ENCODE measurements around the gene PHC2. TPM values are rescaled to one million over a fixed set of nuclear protein-coding genes. Genes with fewer than 3 reads are reported as not detected.

The PHC2 gene
- total RNA-seq, 1 experiment from 2014 or later = 142 TPM

DNA sequence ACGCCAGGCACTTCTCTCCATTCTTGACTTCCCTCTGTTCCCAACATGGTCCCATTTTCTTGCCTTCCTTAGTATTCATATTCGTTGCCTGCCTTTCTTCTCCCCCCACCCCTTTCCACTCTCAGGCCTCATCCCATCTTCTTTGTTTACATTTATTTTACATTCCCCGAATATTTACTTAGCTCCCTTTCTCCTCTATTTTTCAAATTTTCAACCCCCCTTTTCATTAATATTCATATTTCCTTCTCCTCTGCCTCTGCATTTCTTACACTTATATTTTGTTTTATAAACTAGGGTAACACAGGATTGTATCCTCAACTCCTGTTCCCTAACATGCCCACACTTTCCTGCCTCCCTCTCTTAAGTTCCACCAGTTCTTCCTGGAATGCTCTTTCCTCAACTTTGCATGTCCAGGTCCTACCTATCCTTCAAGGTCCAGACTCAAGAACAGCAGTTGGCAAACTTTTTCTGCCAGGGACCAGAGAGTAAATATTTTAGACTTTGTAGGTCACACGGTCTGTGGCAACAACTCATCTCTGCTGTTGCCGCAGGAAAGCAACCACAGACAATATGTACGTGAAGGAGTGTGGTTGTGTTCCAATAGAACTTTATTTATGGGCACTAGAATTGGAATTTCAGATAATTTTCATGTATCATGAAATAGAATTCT, 80.1 kb downstream of the PHC2 start:
- DNase-seq (ENCODE audit: low read depth) = no peak

DNA sequence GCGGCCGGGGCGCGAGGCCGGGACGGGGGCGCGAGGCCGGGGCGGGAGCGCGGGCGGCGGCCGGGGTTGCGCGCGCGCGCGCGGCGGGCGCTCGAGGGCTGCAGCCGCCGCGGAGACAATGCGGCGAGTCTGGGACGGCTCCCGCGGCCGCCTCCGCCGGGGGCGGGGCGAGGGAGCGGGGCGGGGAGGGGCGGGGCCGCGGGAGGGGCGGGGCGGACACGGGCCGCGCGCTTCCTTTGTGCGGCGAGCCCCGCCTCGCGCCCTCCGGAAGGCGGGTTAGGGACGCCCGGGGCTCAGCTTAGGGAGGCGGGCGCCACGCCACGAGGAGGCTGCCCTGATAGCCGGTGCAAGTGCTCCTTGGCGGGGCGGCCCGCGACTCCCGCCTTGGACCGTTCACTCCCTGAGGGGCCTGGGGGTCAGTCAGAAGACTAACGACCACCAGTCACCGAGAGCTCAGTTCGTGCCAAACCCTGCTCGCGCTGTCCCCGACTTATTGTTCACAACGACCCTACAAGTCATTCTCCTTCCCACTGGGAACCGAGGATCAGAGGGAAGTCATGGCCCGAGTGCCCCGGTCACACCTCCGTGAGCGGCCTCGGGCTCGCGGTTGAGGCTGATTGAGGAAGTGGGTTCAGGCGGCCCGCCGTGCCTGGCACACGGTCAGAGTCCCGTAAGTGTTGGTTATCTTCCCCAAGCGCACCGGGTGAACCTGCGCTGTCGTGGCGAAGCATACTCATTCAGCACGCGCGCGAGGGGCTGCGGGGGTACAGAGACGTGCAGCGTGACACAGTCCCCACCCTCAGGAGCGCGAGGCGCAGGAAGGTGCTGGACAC, 80.9 kb downstream of the PHC2 start:
- DNase-seq (ENCODE audit: low read depth) = peak; percentile 89

DNA sequence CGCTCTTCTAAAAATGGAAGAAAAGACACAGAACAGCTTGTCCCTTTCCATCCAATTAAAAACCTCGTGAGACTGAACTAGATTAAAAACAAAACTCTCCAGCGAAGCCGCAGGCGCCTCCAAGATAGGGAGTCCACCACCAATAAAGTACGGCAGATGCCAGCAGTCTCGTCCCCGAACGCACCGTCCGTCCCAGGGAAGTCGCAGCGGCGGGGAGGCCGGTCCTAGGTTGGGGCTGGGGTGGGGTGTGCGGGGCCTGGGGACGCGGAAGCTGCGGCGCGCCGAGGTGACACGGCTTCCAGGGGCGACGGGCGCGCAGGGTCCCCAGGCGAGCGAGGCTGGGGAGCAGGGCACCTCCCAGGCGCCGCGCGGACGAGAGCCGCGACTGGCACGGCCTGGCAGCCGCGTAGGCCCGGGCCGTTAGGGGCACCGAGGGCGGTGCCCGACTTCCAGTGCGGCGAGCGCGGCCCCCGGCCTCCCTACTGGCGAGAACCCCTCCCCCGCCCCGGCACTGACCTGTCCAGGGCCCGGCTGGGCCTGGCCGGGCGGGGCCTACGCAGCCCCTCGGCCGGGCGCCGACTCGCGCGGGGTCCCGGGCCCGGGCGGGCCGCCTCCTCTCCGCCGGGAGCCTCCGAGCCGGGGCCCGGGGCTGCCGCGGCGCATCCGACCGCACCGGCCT, 81.7 kb downstream of the PHC2 start:
- peak; percentile 56 for DNase-seq (ENCODE audit: low read depth)

DNA sequence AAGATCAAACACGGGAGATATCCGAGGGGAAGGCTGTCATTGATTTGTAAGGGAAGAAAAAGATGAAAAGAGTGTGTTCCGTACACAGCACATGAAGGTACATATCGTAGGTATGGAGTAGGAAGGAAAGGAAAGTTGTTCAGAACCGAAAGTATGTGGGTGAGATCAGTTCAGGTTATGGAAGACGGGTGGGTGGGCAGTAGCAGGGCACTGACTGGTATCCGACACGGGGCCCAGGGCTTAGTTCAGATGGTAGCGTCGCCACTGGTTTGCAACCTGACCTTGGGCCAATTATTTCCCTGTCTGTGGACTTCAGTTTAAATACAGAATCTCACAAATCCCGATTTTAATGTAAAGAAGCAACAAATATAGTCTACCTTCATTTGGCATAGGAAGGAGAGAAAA, 82.2 kb downstream of the PHC2 start:
- no peak for DNase-seq (ENCODE audit: low read depth)

DNA sequence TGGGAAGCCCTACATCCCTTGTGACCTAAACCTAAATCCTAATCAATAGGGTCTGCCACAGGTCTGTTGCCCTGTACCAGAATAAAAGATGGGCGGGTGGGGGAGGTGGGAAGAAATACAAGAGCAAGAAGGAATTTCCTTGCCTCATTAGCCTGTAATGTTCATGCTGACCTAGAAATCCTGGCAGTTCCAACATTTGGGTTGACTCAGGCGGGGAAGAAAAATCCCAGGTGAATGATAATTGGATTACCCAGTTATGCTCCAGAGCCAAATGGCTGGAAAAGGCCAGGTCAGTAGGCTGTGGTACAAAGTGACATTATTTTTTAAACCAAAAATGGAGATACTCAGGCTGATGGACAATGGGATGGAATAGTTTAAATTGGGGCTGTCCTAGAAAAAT, 82.7 kb downstream of the PHC2 start:
- DNase-seq (ENCODE audit: low read depth) = no peak

DNA sequence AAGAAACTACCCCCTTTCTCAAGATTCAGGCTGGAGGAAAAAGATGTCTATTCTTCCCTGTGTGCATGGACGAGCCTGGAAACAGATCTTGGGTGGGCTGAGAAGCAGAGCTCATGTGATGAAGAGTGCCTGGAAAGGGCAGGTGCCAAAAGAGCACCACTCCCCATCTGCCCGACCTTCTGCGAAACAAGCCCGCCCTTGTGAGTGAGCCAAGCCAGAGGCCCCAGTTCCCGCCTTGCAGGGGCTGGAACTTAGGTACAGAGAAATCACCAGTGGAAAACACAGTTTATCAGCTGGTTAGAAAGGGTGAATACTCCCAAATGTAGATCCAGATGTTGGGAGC, 83.3 kb downstream of the PHC2 start:
- DNase-seq (ENCODE audit: low read depth) = peak; percentile 73

DNA sequence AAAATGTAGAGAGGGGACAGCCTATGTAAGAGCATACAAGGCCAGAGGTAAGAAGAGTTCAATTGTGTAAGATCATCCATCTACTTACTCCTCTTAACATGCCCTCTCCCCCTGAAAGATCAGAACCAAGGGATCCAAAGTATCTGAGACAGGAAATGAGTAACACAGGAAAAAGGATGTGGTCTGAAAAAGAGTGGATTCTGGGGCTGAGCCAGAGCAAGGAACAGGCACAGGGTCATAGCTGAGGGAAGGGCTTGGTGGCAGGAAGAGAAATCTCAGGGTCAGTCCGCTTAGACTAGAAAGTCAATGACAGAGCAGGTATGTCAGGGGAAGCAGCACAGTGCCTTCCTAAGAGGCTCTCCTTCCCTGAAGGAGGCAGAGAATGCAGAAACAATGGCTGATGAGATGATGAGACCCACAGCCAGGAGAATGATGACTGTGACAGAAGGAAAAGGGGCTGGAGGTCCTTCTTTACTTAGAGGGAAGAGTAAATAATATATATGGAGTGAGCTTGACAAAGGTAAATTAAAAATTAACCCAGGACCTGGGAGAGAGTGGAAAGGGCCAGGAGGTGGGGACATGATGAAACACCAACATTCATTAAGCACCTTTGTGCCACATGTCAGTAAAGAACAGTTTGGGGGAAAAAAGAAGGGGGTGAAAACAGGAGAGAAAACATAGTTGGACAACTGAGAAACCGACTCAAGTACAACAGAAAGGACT, 83.8 kb downstream of the PHC2 start:
- DNase-seq (ENCODE audit: low read depth) = peak; percentile 98

DNA sequence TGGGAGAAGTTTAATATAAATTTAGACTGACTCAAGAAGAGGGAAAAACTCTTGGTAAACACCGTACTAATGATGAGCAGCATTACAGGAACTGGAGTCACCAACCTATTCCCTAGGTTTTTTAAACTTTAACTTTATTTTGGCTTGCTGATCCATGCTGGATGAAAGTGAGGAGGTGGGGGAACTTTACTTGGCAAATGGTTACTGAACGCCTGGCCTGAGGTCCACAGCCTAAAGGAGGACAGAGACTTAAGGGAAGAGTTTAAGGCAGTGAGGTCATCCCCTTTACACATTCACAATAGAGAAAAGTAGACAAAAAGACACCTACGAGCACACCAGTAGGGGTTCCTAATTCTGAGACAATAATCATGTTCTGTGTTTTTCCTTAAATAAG, 84.4 kb downstream of the PHC2 start:
- no peak for DNase-seq (ENCODE audit: low read depth)

DNA sequence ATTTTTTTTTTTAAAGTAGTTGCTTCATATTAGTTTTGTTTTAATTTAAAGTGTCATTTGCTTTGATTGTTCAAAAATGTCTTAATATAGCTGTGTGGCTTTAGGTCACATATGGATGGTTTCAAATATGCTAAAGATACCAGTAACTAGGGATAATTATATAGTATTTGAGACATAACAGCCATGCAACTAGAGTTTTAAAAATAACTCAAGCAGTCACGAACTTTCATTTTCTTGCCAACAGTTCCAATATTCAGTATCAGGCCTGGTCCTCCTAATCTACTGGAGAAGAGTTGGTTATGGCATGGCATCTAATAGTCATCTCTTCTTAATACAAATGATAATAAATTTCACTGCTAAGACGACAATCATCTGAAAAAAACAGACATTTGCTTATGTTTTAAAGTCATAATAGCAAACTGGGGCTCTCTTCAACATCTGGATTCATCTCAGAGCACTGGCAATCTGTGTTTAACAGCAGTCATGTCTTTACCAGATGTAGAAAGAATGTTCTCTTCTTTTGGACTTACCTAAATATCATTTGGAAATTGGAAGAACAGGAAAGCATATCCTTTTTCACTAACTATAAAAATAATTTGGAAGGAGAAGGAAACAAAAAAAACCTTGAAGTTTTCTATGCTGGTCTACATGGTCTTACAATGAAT, 85.9 kb downstream of the PHC2 start:
- no peak for DNase-seq (ENCODE audit: low read depth)

DNA sequence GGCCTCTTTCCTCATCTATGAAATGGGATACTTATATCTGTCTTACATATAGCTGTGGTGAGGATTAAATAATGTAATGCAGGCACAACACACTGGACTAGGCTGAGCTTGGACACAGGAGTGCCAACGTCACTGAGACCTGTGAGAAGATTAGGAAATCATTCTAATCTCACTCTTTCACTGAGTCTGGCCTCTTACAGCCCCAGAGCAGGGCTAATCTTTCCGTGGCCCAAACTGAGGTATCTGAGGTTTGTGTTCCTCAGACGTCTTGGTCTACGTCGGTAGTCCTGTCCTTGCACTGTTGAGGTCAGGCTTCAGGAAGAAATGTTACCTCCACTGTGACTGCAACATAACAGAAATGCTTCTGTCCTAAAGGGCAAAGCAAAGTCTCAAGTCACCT, 87.4 kb downstream of the PHC2 start:
- no peak for DNase-seq (ENCODE audit: low read depth)

DNA sequence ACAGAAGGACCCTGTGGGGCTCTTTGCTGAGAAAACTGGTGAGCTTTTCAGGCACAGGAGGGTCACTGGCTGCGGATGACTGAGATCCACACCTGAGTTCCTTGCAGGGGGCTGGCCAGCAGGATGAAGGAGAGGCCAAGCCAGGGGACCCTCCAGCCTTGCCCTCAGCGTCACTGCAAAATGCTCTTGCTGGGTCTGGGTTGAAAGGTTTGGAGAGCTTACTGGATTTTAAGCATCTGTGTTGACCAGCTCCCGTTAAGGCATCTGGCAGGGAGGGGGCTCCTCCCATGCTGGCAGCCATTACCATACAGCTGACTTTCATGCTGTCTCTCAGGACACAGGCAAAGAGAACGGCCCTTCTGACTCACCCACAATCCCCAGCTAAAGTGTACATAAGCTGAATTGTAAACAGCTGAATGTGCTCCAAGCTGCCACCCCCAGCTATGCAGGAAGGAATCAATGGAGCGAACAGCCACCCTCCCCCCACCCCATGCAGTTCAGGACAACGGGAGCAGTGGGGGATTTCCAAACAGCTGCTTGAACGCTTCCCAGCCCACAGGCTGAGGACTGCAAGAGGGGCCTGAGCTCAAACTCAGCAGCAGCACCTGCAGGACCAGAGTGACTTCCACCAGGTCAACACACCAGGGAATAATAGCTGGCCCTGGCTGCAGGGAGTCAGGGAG, 88.7 kb downstream of the PHC2 start:
- peak; percentile 99 for DNase-seq (ENCODE audit: low read depth)

DNA sequence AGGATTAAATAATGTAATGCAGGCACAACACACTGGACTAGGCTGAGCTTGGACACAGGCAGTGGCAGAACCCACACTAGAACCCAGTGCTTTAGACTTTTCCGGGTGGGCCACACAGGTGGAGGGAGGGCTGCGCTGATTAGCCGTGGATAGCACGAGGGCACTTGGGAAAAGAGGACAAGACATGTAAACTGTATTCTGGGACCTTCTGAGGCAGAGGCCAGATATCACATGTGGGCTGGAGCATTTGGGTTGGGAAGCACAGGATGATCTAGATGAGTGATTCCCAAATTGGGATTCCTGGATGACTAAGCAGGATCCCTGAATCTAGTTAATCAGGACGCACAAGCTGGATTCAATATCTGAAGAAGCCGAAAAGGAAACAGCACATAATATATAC, 89.7 kb downstream of the PHC2 start:
- peak; percentile 55 for DNase-seq (ENCODE audit: low read depth)

DNA sequence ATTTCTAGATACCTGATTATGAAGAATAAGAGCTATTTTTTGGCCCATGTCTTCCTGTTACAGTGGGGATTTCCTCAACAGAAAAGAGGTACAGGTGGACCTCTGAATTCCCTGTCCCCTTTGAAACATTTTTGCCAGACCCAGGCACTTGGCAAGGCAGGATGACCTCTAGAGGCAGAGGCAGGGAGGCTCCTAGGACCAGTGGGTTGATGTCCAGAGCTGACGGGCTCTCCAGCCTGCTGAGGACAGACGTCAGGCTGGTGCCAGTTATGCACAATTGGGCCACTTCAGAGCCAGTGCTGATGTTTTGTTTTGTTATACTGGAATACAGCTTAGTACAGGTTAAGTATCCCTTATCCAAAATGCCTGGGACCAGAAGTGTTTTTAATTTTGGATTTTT, 91.5 kb downstream of the PHC2 start:
- no peak for DNase-seq (ENCODE audit: low read depth)

DNA sequence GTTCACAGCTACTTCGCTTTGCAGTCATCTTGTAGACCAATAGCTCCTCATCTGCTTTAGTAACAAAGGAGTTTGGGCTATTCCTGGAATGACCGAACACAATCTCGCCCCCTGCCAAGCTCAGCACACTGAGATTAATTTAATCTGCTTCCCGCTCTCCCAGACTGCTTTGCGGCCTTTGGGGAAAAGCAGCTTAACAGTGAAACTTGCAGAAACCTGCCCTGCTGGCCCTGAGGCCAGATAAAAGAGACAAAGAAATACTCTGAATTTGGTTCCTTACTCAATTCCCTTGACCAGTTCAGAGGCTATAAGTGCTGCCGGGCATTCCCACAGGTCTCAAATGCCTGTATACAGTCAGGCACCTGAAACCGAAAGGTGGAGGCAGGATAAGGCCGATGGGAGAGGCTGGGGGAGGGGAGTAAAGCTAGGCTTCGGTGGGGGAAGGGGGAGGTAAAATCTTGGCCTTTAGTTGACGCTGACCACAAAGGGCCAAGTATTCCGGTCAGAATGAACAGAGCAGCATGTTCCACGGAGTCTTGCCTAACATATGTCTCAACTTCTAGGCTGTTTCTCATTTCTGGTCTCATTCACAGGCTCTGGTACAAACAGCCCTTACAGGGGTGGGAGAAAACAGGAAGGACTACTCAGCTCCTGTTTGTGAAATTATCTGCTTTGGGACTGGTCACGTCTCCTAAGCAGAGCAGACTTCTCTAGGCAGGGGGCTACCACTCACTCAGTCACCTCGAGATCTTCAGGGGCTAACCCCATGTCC, 92.3 kb downstream of the PHC2 start:
- DNase-seq (ENCODE audit: low read depth) = peak; percentile 75

DNA sequence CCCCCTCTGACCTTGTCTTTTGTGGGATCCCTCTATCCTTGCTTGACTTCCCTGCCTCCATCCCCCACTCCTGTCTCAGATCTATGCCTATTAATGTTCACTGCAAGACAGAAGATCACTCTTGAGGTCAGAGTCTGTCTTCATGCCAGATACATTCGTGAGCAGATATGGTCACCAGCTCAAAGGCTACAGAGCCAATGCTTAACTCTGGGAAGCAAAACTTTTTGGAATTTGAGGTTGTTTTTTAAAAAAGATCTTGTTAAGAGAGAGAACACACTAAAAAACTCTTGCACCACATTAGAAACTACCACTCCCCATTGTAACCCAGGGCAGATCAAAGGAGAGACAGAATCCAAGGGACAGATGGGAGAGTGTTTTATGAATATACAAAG, 92.9 kb downstream of the PHC2 start:
- DNase-seq (ENCODE audit: low read depth) = peak; percentile 52

DNA sequence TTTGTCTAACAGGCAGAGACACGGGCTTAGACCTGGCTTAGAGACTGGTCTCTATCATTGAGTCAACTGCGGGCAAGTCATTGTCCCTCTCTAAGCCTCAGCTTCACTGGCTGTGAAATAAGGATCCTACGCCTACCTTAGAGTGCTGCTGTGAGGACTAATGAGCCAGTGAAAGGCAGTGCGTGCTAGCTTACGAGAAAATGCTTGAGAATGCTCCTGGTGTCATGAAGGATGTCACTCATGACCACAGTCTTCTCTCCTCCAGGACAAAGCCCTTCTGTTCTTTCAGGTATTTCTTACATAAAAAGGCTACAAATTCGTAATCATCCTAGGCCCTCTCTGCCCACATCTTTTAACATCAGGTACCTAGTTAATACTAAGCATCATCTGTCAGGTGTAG, 93.5 kb downstream of the PHC2 start:
- no peak for DNase-seq (ENCODE audit: low read depth)

DNA sequence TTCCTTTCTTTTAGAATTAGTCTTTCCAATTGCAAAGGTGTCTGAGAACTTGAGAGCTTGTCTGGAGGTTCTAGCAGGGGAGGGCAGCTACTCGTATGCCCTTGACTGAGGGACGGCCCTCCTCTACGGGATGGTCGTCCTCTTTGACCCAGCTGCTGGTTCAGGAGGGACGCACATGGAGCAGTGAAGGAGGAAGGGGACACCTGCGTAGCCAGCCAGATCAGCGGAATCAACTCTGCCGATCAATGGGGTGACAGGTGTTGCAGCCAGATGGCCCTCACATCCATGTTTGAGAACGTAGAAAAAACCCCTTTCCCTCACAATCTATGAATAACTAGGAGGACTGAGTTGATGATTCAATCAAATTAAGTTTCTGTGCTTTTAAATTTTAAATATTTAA, 94.3 kb downstream of the PHC2 start:
- DNase-seq (ENCODE audit: low read depth) = no peak

DNA sequence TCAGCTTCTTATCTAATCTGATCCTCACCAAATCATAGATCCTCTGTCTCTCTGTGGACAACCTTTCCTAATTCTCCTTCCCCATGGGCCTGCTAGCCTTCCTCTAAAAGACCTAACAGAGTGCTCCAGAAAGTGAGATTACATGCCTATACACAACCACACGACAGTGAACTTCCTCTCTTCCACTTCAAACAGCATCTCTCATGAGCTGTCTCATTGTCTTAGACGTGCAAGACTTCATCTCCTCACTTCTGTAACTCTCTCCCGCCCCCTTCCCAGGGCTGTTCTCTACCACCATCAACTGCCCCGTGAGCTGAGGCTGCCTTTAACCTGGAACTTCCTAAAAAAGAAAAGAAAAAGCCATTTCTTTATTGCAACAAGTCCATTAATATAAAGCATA, 95.9 kb downstream of the PHC2 start:
- DNase-seq (ENCODE audit: low read depth) = no peak

DNA sequence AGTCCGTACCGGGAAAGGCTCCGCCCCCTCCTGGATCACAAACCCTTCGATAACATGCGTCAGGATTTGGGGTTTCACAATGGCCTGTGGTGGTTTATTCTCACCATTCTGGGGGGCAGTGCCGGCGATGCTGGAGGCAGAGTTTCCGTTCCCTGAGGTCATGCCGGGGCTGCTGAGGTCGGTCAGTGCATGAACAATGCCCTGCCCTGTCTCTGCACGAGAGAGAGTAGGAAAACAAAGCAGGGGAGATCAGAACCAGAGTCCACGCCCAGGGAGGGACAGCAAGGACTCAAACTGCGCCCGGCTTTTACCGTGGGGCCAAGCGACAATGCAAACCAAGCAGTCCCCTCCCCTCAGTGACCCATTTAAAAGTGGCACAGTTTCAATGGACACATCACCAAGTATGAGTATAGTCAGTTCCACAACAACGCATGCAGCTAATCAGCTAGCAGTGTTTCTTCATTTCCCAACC, 96.8 kb downstream of the PHC2 start:
- DNase-seq (ENCODE audit: low read depth) = peak; percentile 80

DNA sequence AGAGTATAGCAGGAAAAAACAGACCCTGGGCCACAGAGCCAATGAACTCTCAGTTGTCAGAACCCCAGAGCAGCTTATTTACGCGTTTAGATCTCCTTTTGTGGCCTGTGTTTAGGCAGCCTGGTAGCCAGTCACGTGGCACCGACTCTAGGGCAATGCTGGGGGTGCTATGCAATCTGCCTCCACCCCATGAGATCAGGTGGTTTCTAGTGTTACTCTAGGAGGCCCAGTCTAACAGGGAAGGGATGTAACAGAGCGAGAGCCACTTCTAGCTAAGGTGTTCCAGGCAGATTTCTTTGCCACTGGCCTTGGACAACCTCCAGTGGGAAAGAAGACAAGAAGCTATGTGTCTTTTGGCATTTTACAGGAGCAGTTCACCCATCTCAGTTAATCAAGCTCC, 98.0 kb downstream of the PHC2 start:
- DNase-seq (ENCODE audit: low read depth) = no peak

All from RPMI7951 (cell line).